ENCODE results near the gene DNAJC27. TPM values are rescaled to one million over a fixed set of nuclear protein-coding genes. Genes with fewer than 3 reads are reported as not detected.

Gene DNAJC27
- total RNA-seq, 2 donors from 2014 or later, result 7.4 to 9.8 TPM

- DNase-seq (no peak), ATAC-seq (replicated peaks in 1 of 2) (no peak)
- H3K27me3 Mint-ChIP-seq (ENCODE audit: low read depth), result peaks cover under 1% of the 10 kb centered on the region
- no peaks in the 10 kb centered on the region for H3K9me3 Mint-ChIP-seq
- H3K4me1 Mint-ChIP-seq (ENCODE audit: low read depth), result peaks cover 49% of the 10 kb centered on the region
- H3K4me3 Mint-ChIP-seq, result peak overlapping the region; percentile 84 to 90
- no peak overlapping the region for H3K27ac Mint-ChIP-seq
- H3K36me3 Mint-ChIP-seq (ENCODE audit: insufficient read depth in 2 of 2), result peaks cover 0 to 3% of the 10 kb centered on the region in 2 donors
These were observed 53.3 kb downstream of the DNAJC27 start for GRCh38 chr2:24918326-24919036.

GRCh38 chr2:24917731-24918325, 53.9 kb downstream of the DNAJC27 start:
- no peaks in the 10 kb centered on the region for H3K9me3 Mint-ChIP-seq
- ATAC-seq (replicated peaks in 1 of 2), result no peak

GRCh38 chr2:24917086-24917485, 54.7 kb downstream of the DNAJC27 start:
- Mint-ChIP-seq H3K4me1 (ENCODE audit: low read depth) (peaks cover 49% of the 10 kb centered on the region), H3K36me3 (ENCODE audit: insufficient read depth in 2 of 2) (peaks cover under 1 to 3% of the 10 kb centered on the region in 2 donors), H3K9me3 (no peaks in the 10 kb centered on the region), H3K27me3 (ENCODE audit: low read depth) (no peaks in the 10 kb centered on the region), H3K27ac (no peak overlapping the region), H3K4me3 (peak overlapping the region; percentile 84 to 90)
- DNase-seq (peak; percentile 66 to 67), ATAC-seq (replicated peaks in 1 of 2) (peak; percentile 45 to 53)

More at GRCh38 chr2:24917731-24918325, 53.9 kb downstream of the DNAJC27 start:
- Mint-ChIP-seq H3K4me1 (ENCODE audit: low read depth) (peaks cover 49% of the 10 kb centered on the region), H3K27ac (no peak overlapping the region), H3K4me3 (peak overlapping the region; percentile 84 to 90), H3K36me3 (ENCODE audit: insufficient read depth in 2 of 2) (peaks cover 0 to 3% of the 10 kb centered on the region in 2 donors), H3K27me3 (ENCODE audit: low read depth) (no peaks in the 10 kb centered on the region)
- no peak for DNase-seq

GRCh38 chr2:24915796-24916195, 56.0 kb downstream of the DNAJC27 start:
- no peak overlapping the region for H3K4me3 Mint-ChIP-seq
- H3K9me3 Mint-ChIP-seq, result no peaks in the 10 kb centered on the region
- H3K27ac Mint-ChIP-seq, result no peak overlapping the region
- H3K36me3 Mint-ChIP-seq (ENCODE audit: insufficient read depth in 2 of 2), result peaks cover 5 to 9% of the 10 kb centered on the region in 2 donors
- DNase-seq (no peak), ATAC-seq (replicated peaks in 1 of 2) (no peak)
- no peaks in the 10 kb centered on the region for H3K27me3 Mint-ChIP-seq (ENCODE audit: low read depth)
- peaks cover 45% of the 10 kb centered on the region for H3K4me1 Mint-ChIP-seq (ENCODE audit: low read depth)

GRCh38 chr2:24915175-24915574, 56.6 kb downstream of the DNAJC27 start:
- H3K4me3 Mint-ChIP-seq, result no peak overlapping the region
- no peaks in the 10 kb centered on the region for H3K9me3 Mint-ChIP-seq
- peaks cover 42% of the 10 kb centered on the region for H3K4me1 Mint-ChIP-seq (ENCODE audit: low read depth)
- H3K27ac Mint-ChIP-seq, result no peak overlapping the region
- ATAC-seq (replicated peaks in 1 of 2) (no peak), DNase-seq (no peak)
- no peaks in the 10 kb centered on the region for H3K27me3 Mint-ChIP-seq (ENCODE audit: low read depth)
- peaks cover 6 to 15% of the 10 kb centered on the region in 2 donors for H3K36me3 Mint-ChIP-seq (ENCODE audit: insufficient read depth in 2 of 2)

GRCh38 chr2:24914713-24915112, 57.0 kb downstream of the DNAJC27 start:
- Mint-ChIP-seq H3K9me3 (no peaks in the 10 kb centered on the region), H3K27ac (no peak overlapping the region), H3K4me1 (ENCODE audit: low read depth) (peaks cover 42% of the 10 kb centered on the region), H3K27me3 (ENCODE audit: low read depth) (no peaks in the 10 kb centered on the region), H3K4me3 (no peak overlapping the region), H3K36me3 (ENCODE audit: insufficient read depth in 2 of 2) (peaks cover 6 to 17% of the 10 kb centered on the region in 2 donors)
- no peak for ATAC-seq (replicated peaks in 1 of 2)
- DNase-seq, result no peak

GRCh38 chr2:24913911-24914310, 57.8 kb downstream of the DNAJC27 start:
- Mint-ChIP-seq H3K27ac (no peak overlapping the region), H3K9me3 (no peaks in the 10 kb centered on the region), H3K36me3 (ENCODE audit: insufficient read depth in 2 of 2) (peaks cover 6 to 19% of the 10 kb centered on the region in 2 donors), H3K27me3 (ENCODE audit: low read depth) (no peaks in the 10 kb centered on the region), H3K4me1 (ENCODE audit: low read depth) (peaks cover 37% of the 10 kb centered on the region), H3K4me3 (no peak overlapping the region)
- DNase-seq, result no peak
- ATAC-seq (replicated peaks in 1 of 2), result no peak

GRCh38 chr2:24912986-24913385, 58.8 kb downstream of the DNAJC27 start:
- no peak overlapping the region for H3K4me3 Mint-ChIP-seq
- no peak overlapping the region for H3K27ac Mint-ChIP-seq
- peaks cover 28% of the 10 kb centered on the region for H3K4me1 Mint-ChIP-seq (ENCODE audit: low read depth)
- ATAC-seq (replicated peaks in 1 of 2) (no peak), DNase-seq (no peak)
- H3K27me3 Mint-ChIP-seq (ENCODE audit: low read depth), result no peaks in the 10 kb centered on the region
- H3K9me3 Mint-ChIP-seq, result no peaks in the 10 kb centered on the region
- H3K36me3 Mint-ChIP-seq (ENCODE audit: insufficient read depth in 2 of 2), result peaks cover 6 to 19% of the 10 kb centered on the region in 2 donors

- Mint-ChIP-seq H3K4me1 (ENCODE audit: low read depth) (peaks cover 24% of the 10 kb centered on the region), H3K4me3 (no peak overlapping the region), H3K27ac (no peak overlapping the region), H3K9me3 (no peaks in the 10 kb centered on the region), H3K27me3 (ENCODE audit: low read depth) (no peaks in the 10 kb centered on the region), H3K36me3 (ENCODE audit: insufficient read depth in 2 of 2) (peaks cover 6 to 19% of the 10 kb centered on the region in 2 donors)
- no peak for ATAC-seq (replicated peaks in 1 of 2)
- DNase-seq, result no peak
These were observed 59.2 kb downstream of the DNAJC27 start for GRCh38 chr2:24912523-24912922.

GRCh38 chr2:24910245-24910644, 61.5 kb downstream of the DNAJC27 start:
- H3K4me1 Mint-ChIP-seq (ENCODE audit: low read depth), result peaks cover 17% of the 10 kb centered on the region
- peaks cover 6 to 20% of the 10 kb centered on the region in 2 donors for H3K36me3 Mint-ChIP-seq (ENCODE audit: insufficient read depth in 2 of 2)
- no peak overlapping the region for H3K4me3 Mint-ChIP-seq
- no peak overlapping the region for H3K27ac Mint-ChIP-seq
- no peaks in the 10 kb centered on the region for H3K27me3 Mint-ChIP-seq (ENCODE audit: low read depth)
- ATAC-seq (replicated peaks in 1 of 2) (no peak), DNase-seq (no peak)
- H3K9me3 Mint-ChIP-seq, result no peaks in the 10 kb centered on the region

GRCh38 chr2:24909555-24910177, 62.1 kb downstream of the DNAJC27 start:
- DNase-seq (no peak), ATAC-seq (replicated peaks in 1 of 2) (no peak)
- H3K27me3 Mint-ChIP-seq (ENCODE audit: low read depth), result no peaks in the 10 kb centered on the region

GRCh38 chr2:24908461-24908901, 63.3 kb downstream of the DNAJC27 start:
- DNase-seq (no peak), ATAC-seq (replicated peaks in 1 of 2) (no peak)
- no peak overlapping the region for H3K4me3 Mint-ChIP-seq
- H3K4me1 Mint-ChIP-seq (ENCODE audit: low read depth), result peaks cover 6% of the 10 kb centered on the region
- H3K27me3 Mint-ChIP-seq (ENCODE audit: low read depth), result no peaks in the 10 kb centered on the region
- H3K27ac Mint-ChIP-seq, result no peak overlapping the region
- no peaks in the 10 kb centered on the region for H3K9me3 Mint-ChIP-seq
- H3K36me3 Mint-ChIP-seq (ENCODE audit: insufficient read depth in 2 of 2), result peaks cover 10 to 23% of the 10 kb centered on the region in 2 donors

More at GRCh38 chr2:24909555-24910177, 62.1 kb downstream of the DNAJC27 start:
- H3K9me3 Mint-ChIP-seq, result no peaks in the 10 kb centered on the region
- peaks cover 7 to 22% of the 10 kb centered on the region in 2 donors for H3K36me3 Mint-ChIP-seq (ENCODE audit: insufficient read depth in 2 of 2)
- H3K27ac Mint-ChIP-seq, result no peak overlapping the region
- H3K4me1 Mint-ChIP-seq (ENCODE audit: low read depth), result peaks cover 11% of the 10 kb centered on the region
- no peak overlapping the region for H3K4me3 Mint-ChIP-seq

GRCh38 chr2:24907116-24907515, 64.6 kb downstream of the DNAJC27 start:
- Mint-ChIP-seq H3K4me1 (ENCODE audit: low read depth) (peaks cover 6% of the 10 kb centered on the region), H3K27ac (no peak overlapping the region), H3K36me3 (ENCODE audit: insufficient read depth in 2 of 2) (peaks cover 12 to 27% of the 10 kb centered on the region in 2 donors), H3K27me3 (ENCODE audit: low read depth) (no peaks in the 10 kb centered on the region), H3K9me3 (no peaks in the 10 kb centered on the region), H3K4me3 (no peak overlapping the region)
- ATAC-seq (replicated peaks in 1 of 2), result no peak
- no peak for DNase-seq

Data from activated T-cell treated with anti-CD3 and anti-CD28 coated beads, Interleukin-2, amount 50 U/mL, for 72 hours (primary cell).